Measurements from ENCODE around the gene FAM168A. TPM values are rescaled to one million over a fixed set of nuclear protein-coding genes. Genes with fewer than 3 reads are reported as not detected.

Gene FAM168A
- total and polyA plus RNA-seq, 2 of the 8 experiments (the other 6 are each of a cell fraction or from before 2014, with no cell fraction given), result 17.1 to 21.6 TPM

DNA sequence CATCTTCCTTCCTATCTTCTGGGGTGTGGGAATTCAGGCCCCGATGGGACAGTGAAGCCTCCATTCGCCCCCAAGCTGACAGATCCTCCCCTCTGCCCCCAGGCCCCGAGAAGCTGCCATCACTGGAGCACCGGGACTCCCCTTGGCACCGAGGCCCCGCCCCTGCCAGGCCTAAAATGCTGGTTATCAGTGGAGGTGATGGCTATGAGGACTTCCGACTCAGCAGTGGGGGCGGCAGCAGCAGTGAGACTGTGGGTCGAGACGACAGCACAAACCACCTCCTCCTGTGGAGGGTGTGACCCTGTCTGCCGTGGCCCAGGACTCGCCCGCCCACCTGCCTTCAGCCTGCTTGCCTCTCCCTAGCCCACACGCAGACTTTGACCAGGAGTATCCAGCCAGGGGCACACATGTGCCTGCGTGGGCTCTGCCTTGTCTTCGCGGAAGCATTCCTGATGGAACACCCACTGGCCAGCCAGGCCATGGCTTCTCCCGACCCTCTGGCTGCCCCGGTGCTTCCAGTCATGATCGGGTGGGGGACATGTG is 230.4 kb downstream of the FAM168A start:
- H3K18ac ChIP-seq (ENCODE audit: extremely low read depth, low read length), result no peak overlapping the region
- no peak overlapping the region for H3K23ac ChIP-seq (ENCODE audit: insufficient read length)
- H3K14ac ChIP-seq (ENCODE audit: insufficient read length), result no peak overlapping the region
- peaks cover 0 to 2% (median under 1%) of the 10 kb centered on the region in 4 experiments; a peak in 4 of 7 replicates for H3K4me1 ChIP-seq (replicated peaks in 1 of 4; ENCODE audit: control insufficient read depth in 3 of 4, insufficient read depth in 4 of 4, low read length in 3 of 4)
- H4K91ac ChIP-seq (replicated peaks; ENCODE audit: insufficient read length, low read length), result no peak overlapping the region
- H3K9me3 ChIP-seq (ENCODE audit: insufficient read depth in 2 of 2, low read depth in 1 of 2, low read length in 1 of 2), result no peaks in the 10 kb centered on the region
- H3K4ac ChIP-seq (replicated peaks; ENCODE audit: insufficient read length, low read depth, low read length), result no peak overlapping the region
- ChIA-PET POLR2A (ENCODE audit: partially characterized antibody) (no interaction called here), CTCF (ENCODE audit: partially characterized antibody) (interaction anchor here (35.5 to 59.1 kb wide), 2 partner anchors 8 to 17 kb away, joined by 1456 read pairs; partner anchors contain the start of gene RELT)
- DNase-seq (ENCODE audit: low read depth in 1 of 2, low spot score in 2 of 2) (no peak), FAIRE-seq (no peak)
- H3K79me1 ChIP-seq (ENCODE audit: low read depth, low read length), result no peaks in the 10 kb centered on the region
- H2BK120ac ChIP-seq (replicated peaks; ENCODE audit: low read depth, low read length), result no peak overlapping the region
- no peak overlapping the region for H3K9ac ChIP-seq (replicated peaks in 1 of 4; ENCODE audit: extremely low read depth in 1 of 4, low read depth in 3 of 4, low read length in 3 of 4)
- no peak overlapping the region for H2BK5ac ChIP-seq (ENCODE audit: low read depth, low read length)
- WGBS, 2 experiments (ENCODE audit: extremely low coverage in 1 of 2, insufficient coverage in 1 of 2, insufficient read length in 1 of 2, insufficient replicate concordance in 2 of 2, low coverage in 1 of 2, low lambda C conversion rate in 2 of 2, missing lambda C conversion rate in 1 of 2), result 94% methylated on average over 20 of the region's 20 CpGs; no CpG with 5 or more reads in 1 of the 2 experiments
- no peak overlapping the region for H3K4me2 ChIP-seq (ENCODE audit: insufficient read depth in 1 of 2, low read depth in 2 of 2, low read length in 2 of 2)
- no peak overlapping the region for H3K27ac ChIP-seq (ENCODE audit: low read depth, low read length)
- no peak overlapping the region; the same call in 1 of the 2 replicates for H4K8ac ChIP-seq (ENCODE audit: extremely low read depth, insufficient read depth, low read length)
- no peak overlapping the region for H2BK15ac ChIP-seq (ENCODE audit: low read length)
- H3K27me3 ChIP-seq (replicated peaks in 1 of 4; ENCODE audit: control insufficient read depth in 3 of 4, extremely low read depth in 1 of 4, insufficient read depth in 3 of 4, low read length in 3 of 4), result peaks cover 0 to 4% (median 2%) of the 10 kb centered on the region in 4 experiments; a peak in 4 of 7 replicates
- H3K4me3 ChIP-seq (ENCODE audit: extremely low read depth in 1 of 4, insufficient read depth in 2 of 4, low read depth in 3 of 4, low read length in 4 of 4), result no peak overlapping the region
- no peak overlapping the region for H2BK20ac ChIP-seq (ENCODE audit: low read length)
- H2BK12ac ChIP-seq (ENCODE audit: low read depth, low read length), result no peak overlapping the region
- H3K79me2 ChIP-seq (ENCODE audit: control insufficient read depth in 1 of 2, insufficient read depth in 2 of 2, low read length in 2 of 2), result no peaks in the 10 kb centered on the region
- no peak overlapping the region for H3K56ac ChIP-seq (replicated peaks; ENCODE audit: insufficient read length, low read depth, low read length)
- H4K20me1 ChIP-seq (replicated peaks in 1 of 2; ENCODE audit: control insufficient read depth in 1 of 2, insufficient read depth in 2 of 2, low read length in 2 of 2), result peaks cover 2 to 5% of the 10 kb centered on the region in 2 experiments
- H2AFZ ChIP-seq (ENCODE audit: low read length), result no peak overlapping the region
- no peak overlapping the region for H4K5ac ChIP-seq (ENCODE audit: insufficient read length, low read depth, low read length)
- H2AK5ac ChIP-seq (ENCODE audit: low read depth, low read length), result no peak overlapping the region
- H3K23me2 ChIP-seq (ENCODE audit: low read depth, low read length), result no peaks in the 10 kb centered on the region
- H3K36me3 ChIP-seq (ENCODE audit: control insufficient read depth in 2 of 4, insufficient read depth in 4 of 4, low read length in 3 of 4), result no peaks in the 10 kb centered on the region
- TF ChIP-seq TBP (IDR thresholded peaks at IDR 0.05; ENCODE audit: low read depth, low read length), result no peak
- TF ChIP-seq EP300 (IDR thresholded peaks at IDR 0.05; ENCODE audit: borderline replicate concordance in 1 of 2, low read depth in 2 of 2, low read length in 2 of 2), result no peak
- no peak for TF ChIP-seq ZNF274 (IDR thresholded peaks at IDR 0.05; ENCODE audit: borderline replicate concordance, extremely low read depth, low read length)
- TF ChIP-seq RBBP5 (IDR thresholded peaks at IDR 0.05; ENCODE audit: borderline replicate concordance, low read depth, low read length), result no peak
- TF ChIP-seq TAF7 (optimal IDR thresholded peaks at IDR 0.05; ENCODE audit: borderline replicate concordance, low read depth, low read length), result no peak
- TF ChIP-seq KDM5A (IDR thresholded peaks at IDR 0.05; ENCODE audit: low read length), result no peak
- TF ChIP-seq SIX5 (IDR thresholded peaks at IDR 0.05; ENCODE audit: low read depth, low read length), result no peak
- TF ChIP-seq EZH2 (IDR thresholded peaks at IDR 0.05; ENCODE audit: low read depth, low read length, severe bottlenecking), result no peak
- no peak for TF ChIP-seq SIRT6 (IDR thresholded peaks at IDR 0.05; ENCODE audit: low read length)
- TF ChIP-seq, protein P1, sequence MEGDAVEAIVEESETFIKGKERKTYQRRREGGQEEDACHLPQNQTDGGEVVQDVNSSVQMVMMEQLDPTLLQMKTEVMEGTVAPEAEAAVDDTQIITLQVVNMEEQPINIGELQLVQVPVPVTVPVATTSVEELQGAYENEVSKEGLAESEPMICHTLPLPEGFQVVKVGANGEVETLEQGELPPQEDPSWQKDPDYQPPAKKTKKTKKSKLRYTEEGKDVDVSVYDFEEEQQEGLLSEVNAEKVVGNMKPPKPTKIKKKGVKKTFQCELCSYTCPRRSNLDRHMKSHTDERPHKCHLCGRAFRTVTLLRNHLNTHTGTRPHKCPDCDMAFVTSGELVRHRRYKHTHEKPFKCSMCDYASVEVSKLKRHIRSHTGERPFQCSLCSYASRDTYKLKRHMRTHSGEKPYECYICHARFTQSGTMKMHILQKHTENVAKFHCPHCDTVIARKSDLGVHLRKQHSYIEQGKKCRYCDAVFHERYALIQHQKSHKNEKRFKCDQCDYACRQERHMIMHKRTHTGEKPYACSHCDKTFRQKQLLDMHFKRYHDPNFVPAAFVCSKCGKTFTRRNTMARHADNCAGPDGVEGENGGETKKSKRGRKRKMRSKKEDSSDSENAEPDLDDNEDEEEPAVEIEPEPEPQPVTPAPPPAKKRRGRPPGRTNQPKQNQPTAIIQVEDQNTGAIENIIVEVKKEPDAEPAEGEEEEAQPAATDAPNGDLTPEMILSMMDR (IDR thresholded peaks at IDR 0.05; ENCODE audit: control extremely low read depth in 1 of 3, insufficient read depth in 1 of 3, low read depth in 1 of 3, low read length in 3 of 3), result no peak
- no peak for TF ChIP-seq CHD1 (IDR thresholded peaks at IDR 0.05; ENCODE audit: low read depth, low read length)

Measured in H1 (cell line).